ENCODE measurements around the gene FDX2.

Gene FDX2

GRCh38 chr19:10327793-10328192, 12.0 kb upstream of the FDX2 start:
- DNase-seq (ENCODE audit: low read depth): no peak
- no peak for TF ChIP-seq CTCF (IDR thresholded peaks at IDR 0.05; ENCODE audit: control insufficient read depth, insufficient read depth, low read depth, low read length, missing control alignments)
- H3K4me3 ChIP-seq (ENCODE audit: control insufficient read depth, low read depth, low read length): no peak overlapping the region

- H3K4me3 ChIP-seq (ENCODE audit: control insufficient read depth, low read depth, low read length): no peak overlapping the region
- no peak for DNase-seq (ENCODE audit: low read depth)
- TF ChIP-seq CTCF (IDR thresholded peaks at IDR 0.05; ENCODE audit: control insufficient read depth, insufficient read depth, low read depth, low read length, missing control alignments): no peak
Observed at GRCh38 chr19:10325732-10326131, 9.9 kb upstream of the FDX2 start.

DNA sequence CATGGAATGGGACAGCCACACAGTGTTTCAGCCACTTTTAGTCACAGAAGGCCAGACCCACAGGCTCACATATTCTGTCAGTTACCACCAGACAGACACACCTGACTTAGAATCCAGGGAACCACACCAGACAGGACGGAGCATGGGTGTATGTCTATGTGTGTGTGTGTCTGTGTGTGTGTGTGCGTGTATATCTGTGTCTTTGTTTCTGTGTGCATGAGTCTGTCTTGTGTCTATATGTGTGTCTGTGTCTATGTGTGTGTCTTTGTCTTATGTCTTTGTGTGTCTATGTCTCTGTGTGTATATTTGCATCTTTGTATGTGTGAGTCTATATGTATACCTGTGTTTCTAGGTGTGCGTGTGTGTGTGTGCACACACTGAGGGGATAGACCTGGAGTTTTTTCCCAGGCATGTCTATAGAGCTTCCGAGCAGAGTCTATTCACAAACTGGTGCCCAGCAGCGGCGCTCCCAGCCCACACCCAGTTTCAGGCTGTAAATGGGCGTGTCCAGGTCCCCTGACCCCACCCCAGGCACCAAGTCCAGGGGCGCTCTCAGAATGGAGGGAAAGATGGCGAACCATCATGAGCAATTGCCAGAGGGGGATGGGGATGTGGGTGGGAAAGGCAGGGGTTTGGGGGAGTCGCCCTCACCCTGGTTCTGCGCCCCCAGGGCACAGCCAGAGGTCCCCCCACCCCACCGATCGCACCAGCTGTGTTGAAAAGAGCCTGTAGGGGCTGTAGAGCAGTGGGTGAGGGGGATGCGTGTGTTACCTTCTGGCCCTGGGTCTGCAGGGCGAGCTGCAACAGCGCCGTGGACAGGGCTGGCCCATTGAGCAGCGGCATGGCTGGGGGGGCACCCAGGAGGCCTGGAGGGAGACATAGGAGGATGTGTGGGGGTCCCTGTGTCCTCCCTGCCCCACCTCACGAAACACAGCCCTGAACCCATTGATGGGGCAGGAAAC, 6.3 kb upstream of the FDX2 start:
- DNase-seq (ENCODE audit: low read depth): no peak
- H3K4me3 ChIP-seq (ENCODE audit: control insufficient read depth, low read depth, low read length): no peak overlapping the region
- no peak for TF ChIP-seq CTCF (IDR thresholded peaks at IDR 0.05; ENCODE audit: control insufficient read depth, insufficient read depth, low read depth, low read length, missing control alignments)

DNA sequence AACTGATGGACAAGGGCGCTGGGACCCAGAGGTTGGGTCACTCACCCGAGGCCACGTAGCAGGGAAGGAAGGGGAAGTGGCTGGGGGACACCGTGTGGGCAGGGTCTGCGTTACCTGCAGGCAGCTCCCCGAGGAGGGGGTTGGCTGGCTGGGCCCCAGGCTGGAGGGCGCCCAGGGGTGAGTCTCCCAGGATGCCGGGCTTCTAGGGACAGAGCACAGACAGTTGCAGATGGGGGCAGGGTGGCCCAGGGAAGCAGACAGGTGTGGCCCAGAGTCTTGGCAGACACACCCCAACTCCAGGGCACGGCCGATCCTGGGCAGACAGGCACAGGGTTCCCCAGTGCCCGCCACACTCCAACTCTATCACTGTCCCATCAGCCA, 5.6 kb upstream of the FDX2 start:
- TF ChIP-seq CTCF (IDR thresholded peaks at IDR 0.05; ENCODE audit: control insufficient read depth, insufficient read depth, low read depth, low read length, missing control alignments): no peak
- H3K4me3 ChIP-seq (ENCODE audit: control insufficient read depth, low read depth, low read length): no peak overlapping the region

DNA sequence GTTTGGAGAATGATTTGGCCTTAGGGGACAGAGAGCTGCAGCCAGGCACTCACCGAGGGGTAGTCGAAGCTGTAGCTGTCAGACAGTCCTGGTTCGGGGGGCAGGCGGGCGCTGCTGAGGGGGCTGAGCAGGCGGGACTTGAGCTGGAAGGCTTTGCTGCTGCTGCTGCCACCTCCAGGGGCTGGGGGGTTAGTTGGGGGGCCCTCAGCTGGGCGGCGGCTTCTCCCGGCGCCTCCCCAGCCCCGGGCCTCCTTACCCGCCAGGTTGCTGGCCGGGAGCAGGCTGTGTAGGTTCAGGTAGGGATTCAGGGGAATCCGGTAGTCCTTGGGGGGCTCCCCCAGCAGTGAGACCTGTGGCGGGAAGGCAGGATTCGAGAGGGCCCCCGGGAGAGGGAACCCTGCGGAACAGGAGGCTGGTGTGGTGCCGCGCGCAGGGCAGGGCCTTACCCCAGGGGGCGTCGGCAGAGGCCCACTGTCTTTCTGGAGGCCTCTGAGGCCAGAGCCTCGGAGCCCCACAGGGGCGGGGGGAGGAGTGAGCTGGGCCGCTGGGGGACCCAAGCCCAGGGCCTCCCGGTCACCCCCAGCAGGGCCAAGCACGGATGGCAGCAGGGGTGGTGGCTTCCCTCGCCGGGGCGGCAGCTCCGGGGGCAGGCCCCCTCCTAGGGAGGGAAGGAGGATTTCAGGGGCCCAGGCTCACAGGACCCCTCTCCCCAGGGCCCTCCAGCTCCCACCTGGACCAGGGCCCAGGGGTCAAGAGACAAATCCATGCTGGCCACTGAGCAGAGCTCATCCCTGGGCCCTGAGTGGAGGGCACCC, 5.0 kb upstream of the FDX2 start:
- DNase-seq (ENCODE audit: low read depth): no peak
- no peak overlapping the region for H3K4me3 ChIP-seq (ENCODE audit: control insufficient read depth, low read depth, low read length)
- TF ChIP-seq CTCF (IDR thresholded peaks at IDR 0.05; ENCODE audit: control insufficient read depth, insufficient read depth, low read depth, low read length, missing control alignments): no peak

More for the DNA sequence above, 5.6 kb upstream of the FDX2 start:
- DNase-seq (ENCODE audit: low read depth): no peak

DNA sequence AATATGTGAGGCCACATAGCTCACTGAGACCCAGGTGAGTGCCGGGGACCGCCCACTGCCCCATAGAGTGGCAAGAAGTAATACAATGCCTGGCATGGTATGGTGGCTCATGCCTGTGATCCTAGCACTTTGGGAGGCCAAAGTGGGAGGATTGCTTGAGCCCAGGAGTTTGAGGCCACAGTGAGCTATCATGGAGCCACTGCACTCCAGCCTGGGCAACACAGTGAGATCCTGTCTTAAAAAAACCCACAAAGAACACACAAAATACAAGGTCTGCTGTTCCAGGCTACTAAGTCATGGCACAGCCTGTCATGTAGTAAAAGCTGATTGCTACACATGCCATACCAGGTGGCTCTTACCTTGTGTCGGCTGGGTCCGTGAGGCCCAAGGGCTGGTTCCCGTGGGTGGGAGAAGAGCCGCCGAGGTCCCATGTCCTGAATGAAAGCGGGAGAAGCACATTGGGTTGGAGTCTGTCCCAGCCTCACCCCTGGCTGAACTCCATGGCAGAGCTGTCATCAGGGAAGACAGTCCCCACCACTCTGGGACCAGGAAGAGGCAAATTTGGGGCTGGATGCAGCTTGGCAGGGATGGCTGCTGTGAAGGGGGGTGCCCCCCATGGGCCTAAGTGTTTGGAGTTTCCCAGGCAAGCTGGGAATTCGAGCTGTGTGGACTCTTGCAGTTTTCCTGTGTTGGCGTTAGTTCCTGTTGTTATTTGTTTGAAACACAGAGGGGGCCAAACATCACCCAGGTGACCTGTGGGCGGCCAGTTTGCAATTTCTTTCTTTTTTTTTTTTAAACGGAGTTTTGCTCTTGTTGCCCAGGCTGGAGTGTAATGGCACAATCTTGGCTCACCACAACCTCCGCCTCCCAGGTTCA, 3.2 kb upstream of the FDX2 start:
- DNase-seq (ENCODE audit: low read depth): no peak
- no peak overlapping the region for H3K4me3 ChIP-seq (ENCODE audit: control insufficient read depth, low read depth, low read length)
- TF ChIP-seq CTCF (IDR thresholded peaks at IDR 0.05; ENCODE audit: control insufficient read depth, insufficient read depth, low read depth, low read length, missing control alignments): no peak

Measured in AG09309 (cell line).